ENCODE measurements around the gene RNF113B. TPM values are rescaled to one million over a fixed set of nuclear protein-coding genes. Genes with fewer than 3 reads are reported as not detected.

The RNF113B gene
- total RNA-seq, 1 donor from 2014 or later = not detected

GRCh38 chr13:98216711-98217285 is 39.7 kb upstream of the RNF113B start:
- TF ChIP-seq CTCF (IDR thresholded peaks at IDR 0.05; ENCODE audit: insufficient read depth, low read length, poor library complexity, severe bottlenecking) = no peak
- Histone ChIP-seq H3K27me3 (ENCODE audit: control insufficient read depth, insufficient read depth, low read length) (no peaks in the 10 kb centered on the region), H3K36me3 (ENCODE audit: control insufficient read depth, insufficient read depth, low read length) (no peaks in the 10 kb centered on the region), H3K4me3 (ENCODE audit: low read depth, low read length) (no peak overlapping the region)
- DNase-seq (ENCODE audit: low read depth) = no peak

GRCh38 chr13:98216135-98216565 is 39.1 kb upstream of the RNF113B start:
- no peaks in the 10 kb centered on the region for H3K36me3 ChIP-seq (ENCODE audit: control insufficient read depth, insufficient read depth, low read length)
- H3K27me3 ChIP-seq (ENCODE audit: control insufficient read depth, insufficient read depth, low read length) = no peaks in the 10 kb centered on the region
- H3K4me3 ChIP-seq (ENCODE audit: low read depth, low read length) = no peak overlapping the region
- TF ChIP-seq CTCF (IDR thresholded peaks at IDR 0.05; ENCODE audit: insufficient read depth, low read length, poor library complexity, severe bottlenecking) = no peak
- peak; percentile 62 for DNase-seq (ENCODE audit: low read depth)

GRCh38 chr13:98215508-98215907 is 38.4 kb upstream of the RNF113B start:
- Histone ChIP-seq H3K36me3 (ENCODE audit: control insufficient read depth, insufficient read depth, low read length) (no peaks in the 10 kb centered on the region), H3K4me3 (ENCODE audit: low read depth, low read length) (no peak overlapping the region), H3K27me3 (ENCODE audit: control insufficient read depth, insufficient read depth, low read length) (no peaks in the 10 kb centered on the region)
- no peak for DNase-seq (ENCODE audit: low read depth)
- no peak for TF ChIP-seq CTCF (IDR thresholded peaks at IDR 0.05; ENCODE audit: insufficient read depth, low read length, poor library complexity, severe bottlenecking)

GRCh38 chr13:98214707-98215106 is 37.6 kb upstream of the RNF113B start:
- Histone ChIP-seq H3K27me3 (ENCODE audit: control insufficient read depth, insufficient read depth, low read length) (no peaks in the 10 kb centered on the region), H3K36me3 (ENCODE audit: control insufficient read depth, insufficient read depth, low read length) (no peaks in the 10 kb centered on the region), H3K4me3 (ENCODE audit: low read depth, low read length) (no peak overlapping the region)
- no peak for TF ChIP-seq CTCF (IDR thresholded peaks at IDR 0.05; ENCODE audit: insufficient read depth, low read length, poor library complexity, severe bottlenecking)
- no peak for DNase-seq (ENCODE audit: low read depth)

- Histone ChIP-seq H3K36me3 (ENCODE audit: control insufficient read depth, insufficient read depth, low read length) (no peaks in the 10 kb centered on the region), H3K27me3 (ENCODE audit: control insufficient read depth, insufficient read depth, low read length) (no peaks in the 10 kb centered on the region), H3K4me3 (ENCODE audit: low read depth, low read length) (no peak overlapping the region)
- no peak for TF ChIP-seq CTCF (IDR thresholded peaks at IDR 0.05; ENCODE audit: insufficient read depth, low read length, poor library complexity, severe bottlenecking)
- no peak for DNase-seq (ENCODE audit: low read depth)
Observed at GRCh38 chr13:98214008-98214643, 37.1 kb upstream of the RNF113B start.

GRCh38 chr13:98213354-98213753 is 36.3 kb upstream of the RNF113B start:
- H3K36me3 ChIP-seq (ENCODE audit: control insufficient read depth, insufficient read depth, low read length) = no peaks in the 10 kb centered on the region
- H3K4me3 ChIP-seq (ENCODE audit: low read depth, low read length) = no peak overlapping the region
- TF ChIP-seq CTCF (IDR thresholded peaks at IDR 0.05; ENCODE audit: insufficient read depth, low read length, poor library complexity, severe bottlenecking) = no peak
- no peak for DNase-seq (ENCODE audit: low read depth)
- H3K27me3 ChIP-seq (ENCODE audit: control insufficient read depth, insufficient read depth, low read length) = no peaks in the 10 kb centered on the region
